HCEC 1CT (cell line): ENCODE measurements around the gene SLC3A2.
A peak's percentile ranks its signal among the peaks of the same experiment; 100 is the strongest.
"Not testable (repeated sequence)": the region's sequence is repeated elsewhere in the genome, so short reads cannot be mapped to it uniquely, and the experiment has no call there.

Experiments used
- DNase-seq: peaks from one replicate; pipeline ENCODE4 v3.0.0-alpha.2; 2017

The SLC3A2 gene

DNA sequence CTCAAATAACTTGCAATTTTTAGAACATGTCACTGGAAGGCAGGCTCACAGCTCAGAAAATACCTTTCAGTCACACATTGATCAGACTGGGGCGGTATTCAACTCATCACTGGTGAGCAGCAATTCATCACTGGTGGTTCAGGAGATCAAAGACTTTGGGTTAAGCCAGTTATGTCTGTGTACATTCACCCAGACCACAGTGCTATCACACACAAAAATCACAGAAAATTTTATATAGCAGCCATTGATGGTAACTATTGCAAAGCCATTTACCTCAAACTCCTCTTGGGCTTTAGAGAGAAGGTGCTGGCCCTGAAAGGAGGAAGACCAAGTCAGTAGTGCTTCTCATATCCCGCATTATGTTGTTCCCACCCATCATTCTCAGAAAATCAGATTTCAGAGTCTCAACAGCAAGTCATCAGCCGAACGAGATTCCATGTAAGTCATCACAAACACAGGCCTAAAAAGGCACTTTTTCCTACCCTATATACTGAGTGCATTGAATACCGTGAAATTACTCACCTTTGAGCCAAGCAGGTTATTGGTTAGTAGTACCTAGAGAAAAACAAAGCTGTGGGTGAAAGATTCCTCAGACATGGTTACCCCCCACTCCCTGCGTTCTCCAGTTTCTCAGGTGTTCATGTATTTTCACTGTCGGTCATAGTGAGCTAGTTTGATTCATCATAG lies 27.3 kb upstream of the SLC3A2 start:
- no peak for DNase-seq

GRCh38 chr11:62854013-62854824 lies 26.5 kb upstream of the SLC3A2 start:
- no peak for DNase-seq

- no peak for DNase-seq
Observed at GRCh38 chr11:62854825-62855570, 25.7 kb upstream of the SLC3A2 start.

- DNase-seq = peak; percentile 98
Observed at GRCh38 chr11:62855571-62856332, 24.9 kb upstream of the SLC3A2 start.

- DNase-seq = no peak
Observed at GRCh38 chr11:62856333-62856895, 24.3 kb upstream of the SLC3A2 start.

DNA sequence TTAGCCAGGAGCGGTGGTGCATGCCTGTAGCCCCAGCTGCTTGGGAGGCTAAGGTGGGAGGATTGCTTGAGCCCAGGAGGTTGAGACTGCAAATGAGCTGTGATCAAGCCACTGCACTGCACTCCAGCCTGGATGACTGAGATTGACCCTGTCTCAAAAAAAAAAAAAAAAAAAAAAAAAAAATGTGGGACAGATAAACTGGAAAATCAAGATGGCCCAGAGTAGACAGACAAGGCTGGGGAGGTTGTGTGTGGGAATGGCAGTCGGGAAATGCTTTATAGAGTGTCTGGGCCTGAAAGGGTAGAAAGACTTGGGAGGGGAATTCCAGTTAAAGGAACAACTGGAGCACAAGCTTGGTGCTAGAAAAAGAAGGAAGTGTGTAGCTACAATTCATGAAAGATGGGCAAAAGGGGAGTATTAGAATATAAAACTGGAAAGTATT lies 23.1 kb upstream of the SLC3A2 start:
- no peak for DNase-seq

DNA sequence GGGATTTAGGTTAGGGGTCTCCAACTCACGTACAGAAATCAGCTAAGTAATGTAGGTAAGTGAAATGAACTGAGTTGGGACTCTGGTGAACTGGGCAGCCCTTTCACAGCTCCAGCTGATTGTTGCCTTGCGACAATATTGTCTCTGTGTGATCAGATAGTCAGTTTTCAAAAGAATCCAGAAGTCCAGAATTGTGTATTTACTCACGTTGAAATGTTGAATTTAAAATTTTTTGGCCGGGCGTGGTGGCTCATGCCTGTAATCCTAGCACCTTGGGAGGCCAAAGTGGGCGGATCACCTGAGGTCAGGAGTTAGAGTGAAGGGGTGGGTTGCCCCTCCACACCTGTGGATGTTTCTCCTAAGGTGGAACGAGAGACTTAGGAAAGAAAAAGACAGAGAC lies 22.5 kb upstream of the SLC3A2 start:
- DNase-seq = no peak

GRCh38 chr11:62859281-62859703 lies 21.4 kb upstream of the SLC3A2 start:
- not testable (repeated sequence) for DNase-seq

DNA sequence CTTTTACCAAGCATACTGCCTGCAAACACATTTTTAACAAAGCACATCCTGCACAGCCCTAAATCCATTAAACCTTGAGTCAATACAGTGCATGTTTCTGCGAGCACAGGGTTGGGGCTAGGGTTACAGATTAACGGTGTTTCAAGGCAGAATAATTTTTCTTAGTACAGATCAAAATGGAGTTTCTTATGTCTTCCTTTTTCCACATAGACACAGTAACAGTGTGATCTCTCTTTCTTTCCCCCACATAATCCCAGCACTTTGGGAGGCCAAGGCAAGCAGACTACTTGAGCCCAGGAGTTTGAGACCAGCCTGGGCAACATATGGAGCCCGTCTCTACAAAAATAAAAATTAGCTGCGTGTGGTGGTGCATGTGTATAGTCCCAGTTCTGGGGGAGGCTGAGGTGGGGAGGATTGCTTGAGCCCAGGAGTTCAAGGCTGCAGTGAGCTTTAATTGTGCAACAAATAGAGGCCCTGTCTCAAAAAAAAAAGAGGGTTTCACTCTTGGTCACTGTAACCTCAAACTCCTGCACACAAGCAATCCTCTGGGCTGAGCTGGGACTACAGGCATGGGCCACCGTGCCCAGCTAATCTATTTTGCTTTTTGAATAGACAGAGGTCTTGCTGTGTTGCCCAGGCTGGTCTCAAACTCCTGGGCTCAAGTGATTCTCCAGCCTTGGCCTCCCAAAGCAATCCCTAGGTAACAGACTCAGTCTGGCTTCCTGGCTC lies 19.7 kb upstream of the SLC3A2 start:
- DNase-seq = no peak

DNA sequence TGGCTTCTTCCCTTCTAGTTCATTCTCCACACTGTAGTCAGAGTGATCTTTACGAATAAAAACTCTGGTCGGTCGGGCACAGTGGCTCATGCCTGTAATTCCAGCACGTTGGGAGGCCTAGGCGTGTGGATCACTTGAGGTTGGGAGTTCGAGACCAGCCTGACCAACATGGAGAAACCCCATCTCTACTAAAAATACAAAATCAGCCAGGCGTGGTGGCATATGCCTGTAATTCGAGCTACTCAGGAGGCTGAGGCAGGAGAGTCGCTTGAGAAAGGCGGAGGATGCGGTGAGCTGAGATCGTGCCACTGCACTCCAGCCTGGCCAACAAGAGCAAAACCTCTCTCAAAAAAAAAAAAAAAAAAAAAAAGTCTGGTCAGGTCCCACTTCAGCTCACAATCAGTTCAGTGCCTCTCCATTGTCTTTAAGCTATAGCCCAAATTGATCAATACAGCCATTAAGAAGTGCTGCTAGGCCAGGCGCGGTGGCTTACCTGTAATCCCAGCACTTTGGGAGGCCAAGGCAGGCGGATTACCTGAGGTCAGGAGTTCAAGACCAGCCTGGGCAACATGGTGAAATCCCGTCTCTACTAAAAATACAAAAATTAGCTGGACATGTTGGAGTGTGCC lies 19.0 kb upstream of the SLC3A2 start:
- DNase-seq = not testable (repeated sequence)

GRCh38 chr11:62863687-62864335 lies 16.9 kb upstream of the SLC3A2 start:
- DNase-seq = no peak

DNA sequence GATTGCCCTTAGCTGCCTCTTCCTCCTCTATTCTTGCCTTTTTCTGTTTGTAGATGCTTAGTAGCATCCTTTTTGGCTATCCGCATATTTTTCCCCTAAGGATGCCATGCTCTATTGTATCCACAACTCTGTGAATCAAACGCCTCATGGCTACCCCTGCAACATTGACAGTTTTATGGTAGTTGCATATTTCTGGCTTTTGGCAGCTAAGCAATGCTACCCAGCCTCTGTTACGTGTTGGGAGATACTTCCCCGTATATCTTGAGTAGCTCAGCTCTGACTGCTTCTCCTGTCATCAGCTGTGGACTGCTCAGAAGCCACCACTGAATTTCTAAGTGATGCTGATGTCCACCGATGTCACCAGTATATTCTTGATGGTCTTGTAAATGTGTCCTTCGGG lies 15.1 kb upstream of the SLC3A2 start:
- no peak for DNase-seq

GRCh38 chr11:62874851-62875250 lies 5.8 kb upstream of the SLC3A2 start:
- DNase-seq = no peak

DNA sequence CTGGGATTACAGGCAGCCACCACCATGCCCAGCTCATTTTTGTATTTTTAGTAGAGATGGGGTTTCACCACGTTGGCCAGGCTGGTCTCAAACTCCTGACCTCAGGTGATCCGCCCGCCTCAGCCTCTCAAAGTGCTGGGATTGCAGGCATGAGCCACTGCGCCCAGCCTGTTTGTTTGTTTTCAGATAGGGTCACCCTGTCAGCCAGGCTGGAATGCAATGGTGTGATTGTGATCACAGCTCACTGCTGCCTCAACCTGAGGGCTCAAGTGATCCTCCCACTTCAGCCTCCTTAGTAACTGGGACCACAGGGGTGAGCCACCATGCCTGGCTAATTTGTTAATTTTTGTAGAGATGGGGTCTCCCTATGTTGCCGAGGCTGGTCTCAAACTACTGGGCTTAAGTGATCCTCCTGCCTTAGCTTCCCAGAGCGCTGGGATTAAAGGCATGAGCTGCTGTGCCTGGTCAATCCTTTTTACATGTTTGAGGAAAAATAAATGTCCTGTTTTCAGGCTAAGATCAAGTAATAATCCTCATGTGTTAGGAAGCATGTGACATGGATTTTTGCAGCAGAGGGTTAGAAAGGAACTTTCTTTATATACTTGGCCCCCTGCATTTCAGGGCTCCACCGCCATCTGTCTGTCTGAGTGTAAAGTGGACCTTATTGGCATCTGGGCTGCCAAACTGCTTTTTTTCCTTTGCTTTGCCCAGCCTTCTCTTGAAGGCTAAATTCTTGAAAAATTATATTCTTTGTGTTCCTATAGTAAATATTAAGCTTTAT lies 4.8 kb upstream of the SLC3A2 start:
- DNase-seq = no peak

DNA sequence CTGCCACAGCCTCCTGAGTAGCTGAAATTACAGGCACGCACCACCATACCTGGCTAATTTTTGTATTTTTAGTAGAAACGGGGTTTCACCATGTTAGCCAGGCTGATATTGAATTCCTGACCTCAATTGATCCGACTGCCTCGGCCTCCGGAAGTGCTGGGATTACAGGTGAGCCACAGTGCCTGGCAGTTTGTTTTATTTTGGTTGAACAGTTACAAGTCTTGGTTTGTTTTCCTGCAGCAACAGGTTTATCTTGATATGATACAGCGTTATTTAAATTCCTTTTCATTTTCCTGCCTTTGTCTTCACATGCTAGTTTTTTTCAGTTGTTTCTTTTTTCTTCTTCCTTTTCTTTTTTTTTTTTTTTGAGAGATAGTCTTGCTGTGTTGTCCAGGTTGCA lies 4.0 kb upstream of the SLC3A2 start:
- DNase-seq = no peak

DNA sequence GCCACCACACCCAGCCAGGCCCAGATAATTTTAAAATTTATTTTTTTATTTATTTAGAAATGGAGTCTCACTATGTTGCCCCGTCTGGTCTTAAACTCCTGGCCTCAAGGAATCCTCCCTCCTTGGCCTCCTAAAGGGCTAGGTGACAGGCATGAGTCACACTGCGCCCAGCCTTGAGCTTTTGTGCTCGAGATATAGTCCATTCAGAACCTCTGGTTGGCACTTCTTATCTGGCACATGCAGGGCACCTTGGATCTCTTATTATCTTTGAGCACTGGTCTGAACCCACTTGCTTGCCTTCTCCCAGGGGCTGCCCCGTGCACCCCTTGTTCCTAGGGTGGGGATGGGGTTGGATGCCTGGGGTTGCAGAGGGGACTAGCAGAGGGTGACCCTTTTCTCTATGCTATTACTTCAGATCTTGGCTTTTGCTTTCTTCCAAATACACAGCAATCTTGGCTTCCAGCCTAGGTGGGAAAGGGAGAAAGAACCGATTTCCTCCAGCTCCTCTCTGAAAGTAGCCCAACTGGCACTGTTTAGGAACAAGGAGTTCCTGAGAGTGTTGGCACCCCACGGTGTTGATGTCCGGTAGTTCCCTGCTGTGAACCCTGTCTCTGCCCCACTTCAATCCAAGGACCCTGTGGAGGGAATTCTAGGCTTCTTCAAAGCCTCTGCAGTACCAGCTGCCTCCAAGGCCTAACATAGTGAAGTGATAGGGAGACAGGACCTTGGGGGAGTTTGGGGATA lies 1.3 kb upstream of the SLC3A2 start:
- DNase-seq = no peak

- peak; percentile 88 for DNase-seq
Observed at GRCh38 chr11:62880231-62880802, 379 bp upstream of the SLC3A2 start.

DNA sequence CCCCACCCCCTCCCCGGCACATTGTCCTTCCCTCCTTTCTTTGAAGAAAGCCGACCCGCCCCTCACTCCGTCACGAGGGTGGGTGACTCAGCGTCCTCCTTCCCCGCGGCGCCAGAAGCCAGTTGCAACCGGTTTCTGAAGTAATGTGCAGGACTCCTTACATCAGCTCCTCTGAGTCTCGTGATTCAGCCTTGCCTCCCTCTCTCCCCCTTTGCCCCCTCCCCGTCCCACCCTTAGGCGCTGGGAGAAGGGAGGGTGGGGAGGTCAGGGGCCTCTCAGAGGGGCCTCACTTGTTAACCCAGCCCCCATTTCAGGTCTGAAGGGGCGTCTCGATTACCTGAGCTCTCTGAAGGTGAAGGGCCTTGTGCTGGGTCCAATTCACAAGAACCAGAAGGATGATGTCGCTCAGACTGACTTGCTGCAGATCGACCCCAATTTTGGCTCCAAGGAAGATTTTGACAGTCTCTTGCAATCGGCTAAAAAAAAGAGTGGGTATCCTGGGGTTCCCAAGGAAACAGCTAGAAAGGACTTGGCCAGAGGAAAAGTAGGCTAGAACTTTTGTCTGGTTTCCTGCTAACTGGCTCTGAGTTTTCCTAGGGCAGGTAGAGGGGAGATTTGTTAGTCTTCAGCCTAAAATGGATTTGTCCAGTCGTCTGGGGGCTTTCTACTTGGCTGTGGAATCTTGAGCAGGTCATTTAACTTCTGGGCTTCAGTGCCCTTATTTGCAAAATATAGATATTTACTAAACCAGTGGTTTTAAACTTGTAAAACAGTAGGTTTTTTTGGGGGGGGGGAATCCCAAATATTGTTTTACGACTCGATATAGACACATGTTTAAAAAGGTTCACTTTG lies 1.1 kb downstream of the SLC3A2 start:
- peak; percentile 96 for DNase-seq
